Mesenchymal stem cell (in vitro differentiated cells and primary cell): ENCODE measurements around the gene AMIGO3.

ENCODE experiments used
- DNase-seq: peaks from one replicate; pipeline ENCODE4 v3.0.0-alpha.2; 2013
- H2AFZ ChIP-seq: one replicate; pipeline ENCODE4 v1.6.1; 2013; ENCODE audit warnings: low read depth, mild to moderate bottlenecking, control low read depth, inconsistent platforms, low read length, moderate library complexity
- H2AK5ac ChIP-seq: 2 replicates; pipeline ENCODE4 v1.6.1; 2013; ENCODE audit warnings: low read length, moderate library complexity, mild to moderate bottlenecking, inconsistent platforms; ENCODE audit not compliant: severe bottlenecking
- H2BK120ac ChIP-seq: one replicate; pipeline ENCODE4 v1.6.1; 2013; ENCODE audit warnings: low read depth, mild to moderate bottlenecking, inconsistent platforms, low read length, moderate library complexity
- H2BK12ac ChIP-seq, 2 experiments: one replicate each; pipeline ENCODE4 v1.6.1; 2013; ENCODE audit warnings: inconsistent platforms in 2 of 2, low read length in 2 of 2, mild to moderate bottlenecking in 2 of 2, moderate library complexity in 2 of 2, control low read depth in 1 of 2
- H2BK15ac ChIP-seq: one replicate; pipeline ENCODE4 v1.6.1; 2013; ENCODE audit warnings: mild to moderate bottlenecking, low read depth, inconsistent platforms; ENCODE audit not compliant: poor library complexity, severe bottlenecking
- H2BK5ac ChIP-seq: 2 replicates; pipeline ENCODE4 v1.6.1; 2013; ENCODE audit warnings: low read depth, mild to moderate bottlenecking, low read length, control low read depth, inconsistent platforms; ENCODE audit not compliant: poor library complexity, severe bottlenecking
- H3K14ac ChIP-seq, 2 experiments: one replicate each; pipeline ENCODE4 v1.6.1; 2013; ENCODE audit warnings: inconsistent platforms in 2 of 2, low read length in 2 of 2, control low read depth in 1 of 2, mild to moderate bottlenecking in 1 of 2, moderate library complexity in 1 of 2
- H3K18ac ChIP-seq, 2 experiments: one replicate each; pipeline ENCODE4 v1.6.1; 2013; ENCODE audit warnings: inconsistent platforms in 2 of 2, low read length in 2 of 2, control low read depth in 1 of 2, low read depth in 1 of 2, mild to moderate bottlenecking in 1 of 2
- H3K23ac ChIP-seq, 2 experiments: one replicate each; pipeline ENCODE4 v1.6.1; 2013; ENCODE audit warnings: inconsistent platforms in 2 of 2, low read length in 2 of 2, mild to moderate bottlenecking in 2 of 2, moderate library complexity in 2 of 2, control low read depth in 1 of 2
- H3K27ac ChIP-seq: 2 replicates; pipeline ENCODE4 v1.5.1; 2013; ENCODE audit warnings: mild to moderate bottlenecking, moderate library complexity, low read length, control low read depth, inconsistent platforms; ENCODE audit not compliant: poor library complexity, severe bottlenecking
- H3K27me3 ChIP-seq, 2 experiments: 2 replicates each; pipeline versions ENCODE4 v1.6.1 to v1.7.0; 2013; ENCODE audit warnings: low read length in 2 of 2, mild to moderate bottlenecking in 2 of 2, moderate library complexity in 2 of 2, control low read depth in 1 of 2, inconsistent platforms in 1 of 2; ENCODE audit not compliant: control insufficient read depth in 1 of 2, insufficient read depth in 1 of 2
- H3K36me3 ChIP-seq, 2 experiments: 2 replicates each; pipeline versions ENCODE4 v1.6.1 to v1.7.0; 2013; ENCODE audit warnings: low read length in 2 of 2, control low read depth in 1 of 2, inconsistent platforms in 1 of 2, low read depth in 1 of 2, mild to moderate bottlenecking in 1 of 2; ENCODE audit not compliant: insufficient read depth in 2 of 2, control insufficient read depth in 1 of 2
- H3K4ac ChIP-seq, 2 experiments: one replicate each; pipeline ENCODE4 v1.6.1; 2013; ENCODE audit warnings: inconsistent platforms in 2 of 2, low read length in 2 of 2, mild to moderate bottlenecking in 2 of 2, moderate library complexity in 2 of 2, control low read depth in 1 of 2, low read depth in 1 of 2
- H3K4me1 ChIP-seq: 2 replicates; pipeline ENCODE4 v1.6.1; 2013; ENCODE audit warnings: low read depth, low read length, control low read depth; ENCODE audit not compliant: control insufficient read depth, insufficient read depth
- H3K4me2 ChIP-seq: 2 replicates; pipeline ENCODE4 v1.6.1; 2013; ENCODE audit warnings: low read length, mild to moderate bottlenecking, inconsistent platforms; ENCODE audit not compliant: poor library complexity, severe bottlenecking
- H3K4me3 ChIP-seq, 2 experiments: 2 replicates each; pipeline versions ENCODE4 v1.5.1 to v1.7.0; 2013; ENCODE audit warnings: low read length in 2 of 2, mild to moderate bottlenecking in 2 of 2, control low read depth in 1 of 2, low read depth in 1 of 2; ENCODE audit not compliant: insufficient read depth in 1 of 2
- H3K79me1 ChIP-seq: replicated peaks from 2 replicates; pipeline ENCODE4 v1.6.1; 2013; ENCODE audit warnings: mild to moderate bottlenecking, control low read depth, low read length, inconsistent platforms; ENCODE audit not compliant: poor library complexity, severe bottlenecking
- H3K9ac ChIP-seq: 2 replicates; pipeline ENCODE4 v1.7.0; 2013; ENCODE audit warnings: mild to moderate bottlenecking, low read length, moderate library complexity
- H3K9me3 ChIP-seq: 2 replicates; pipeline ENCODE4 v1.7.0; 2013; ENCODE audit warnings: mild to moderate bottlenecking, low read length; ENCODE audit not compliant: control insufficient read depth
- H4K8ac ChIP-seq: one replicate; pipeline ENCODE4 v1.6.1; 2013; ENCODE audit warnings: inconsistent platforms, mild to moderate bottlenecking, low read length, moderate library complexity
- H4K91ac ChIP-seq: one replicate; pipeline ENCODE4 v1.6.1; 2013; ENCODE audit warnings: mild to moderate bottlenecking, low read length, inconsistent platforms
- WGBS: methylation state at CpG from one replicate; pipeline ENCODE4 v1.1.7; 2013; ENCODE audit warnings: mixed read lengths; 5-methylcytosine and 5-hydroxymethylcytosine counted together

Gene AMIGO3

DNA sequence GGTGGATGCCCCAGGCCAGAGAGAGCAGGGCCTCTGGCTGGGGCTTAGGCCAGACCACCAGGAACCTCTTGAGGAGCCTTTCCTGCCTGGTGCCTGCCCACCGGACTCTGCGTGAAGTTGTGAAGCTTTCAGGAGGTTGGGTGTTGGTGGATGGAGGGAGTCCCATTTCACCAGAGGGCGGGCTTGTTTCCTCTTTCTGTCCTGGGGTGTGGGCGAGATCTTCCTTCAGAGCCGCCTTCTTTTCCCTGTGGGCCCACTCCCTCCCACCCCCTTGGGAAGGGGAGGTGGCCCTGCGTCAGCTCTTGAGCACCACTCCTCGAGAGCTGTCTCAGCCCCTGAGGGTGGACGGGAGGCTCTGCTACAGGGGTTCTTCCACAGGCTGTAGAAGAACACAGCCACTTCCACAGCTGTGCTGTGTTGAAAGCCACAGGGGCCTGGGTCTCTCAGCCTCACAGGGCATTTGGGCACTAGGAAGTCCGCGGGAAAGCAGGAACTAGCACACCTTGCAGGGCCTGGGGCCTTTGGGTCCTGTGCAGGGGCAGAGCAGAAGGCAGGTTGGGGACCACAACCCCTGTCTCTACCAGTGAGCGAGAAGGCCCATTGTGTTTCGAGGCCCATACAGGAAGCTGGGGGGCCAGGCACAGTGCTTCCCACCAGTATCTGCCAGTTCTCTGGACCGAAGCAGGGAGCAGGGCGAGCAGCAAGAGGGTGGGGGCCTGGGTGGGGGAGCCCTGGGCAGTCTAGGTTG is 2.1 kb downstream of the AMIGO3 start:
- Histone ChIP-seq H2AFZ (no peak overlapping the region), H3K18ac (no peak overlapping the region), H3K9me3 (no peaks in the 10 kb centered on the region), H4K91ac (no peak overlapping the region), H3K4me3 (no peak overlapping the region), H3K27ac (no peak overlapping the region), H3K14ac (no peak overlapping the region), H2AK5ac (no peak overlapping the region), H3K36me3 (peaks cover 35 to 78% of the 10 kb centered on the region in 2 experiments), H2BK15ac (no peak overlapping the region), H3K79me1 (peaks cover 11% of the 10 kb centered on the region), H4K8ac (no peak overlapping the region), H3K23ac (no peak overlapping the region), H3K4me1 (peaks cover 22% of the 10 kb centered on the region), H2BK120ac (no peak overlapping the region), H3K4me2 (no peak overlapping the region), H2BK5ac (no peak overlapping the region), H2BK12ac (no peak overlapping the region), H3K27me3 (no peaks in the 10 kb centered on the region), H3K9ac (peak overlapping the region; percentile 8), H3K4ac (no peak overlapping the region)
- no peak for DNase-seq
- WGBS = 92% methylated on average over 14 of the region's 14 CpGs

DNA sequence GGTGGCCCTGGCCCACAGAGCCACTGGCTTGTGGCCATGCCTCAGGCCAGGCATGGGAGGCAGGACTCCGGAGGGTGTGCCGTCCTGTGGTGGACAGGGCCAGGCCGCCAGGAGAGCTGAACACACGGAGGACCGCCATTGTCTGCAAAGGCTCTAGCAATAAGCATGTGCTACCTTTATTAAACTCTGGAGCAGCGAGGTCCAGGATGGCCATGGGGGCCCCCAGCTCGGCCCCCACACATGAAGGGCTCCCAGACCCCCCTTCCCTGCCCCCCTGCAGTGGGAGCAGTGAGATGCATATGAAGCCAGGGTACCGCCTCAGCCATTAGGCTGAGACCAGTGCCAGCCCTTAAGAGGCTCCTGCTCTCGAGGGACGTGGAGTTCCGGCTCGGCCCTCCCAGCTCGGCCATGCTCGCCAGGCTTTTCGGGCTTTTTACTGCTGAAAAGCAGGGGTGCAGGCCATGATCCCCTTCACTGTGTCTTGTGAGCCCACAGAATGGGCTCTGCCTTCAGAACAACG is 2.7 kb downstream of the AMIGO3 start:
- WGBS = 96% methylated on average over 15 of the region's 16 CpGs
- no peak overlapping the region for H2AK5ac ChIP-seq
- no peak overlapping the region for H2BK120ac ChIP-seq
- no peak overlapping the region for H3K4me3 ChIP-seq
- no peak overlapping the region for H3K14ac ChIP-seq
- no peak overlapping the region for H3K18ac ChIP-seq
- no peak overlapping the region for H4K8ac ChIP-seq
- DNase-seq = no peak
- H3K9me3 ChIP-seq = no peaks in the 10 kb centered on the region
- no peak overlapping the region for H3K23ac ChIP-seq
- no peak overlapping the region for H4K91ac ChIP-seq
- no peaks in the 10 kb centered on the region for H3K27me3 ChIP-seq
- H3K4me1 ChIP-seq = peaks cover 16% of the 10 kb centered on the region
- H3K79me1 ChIP-seq = peaks cover 5% of the 10 kb centered on the region
- H2AFZ ChIP-seq = no peak overlapping the region
- H3K27ac ChIP-seq = no peak overlapping the region
- H2BK15ac ChIP-seq = no peak overlapping the region
- H3K9ac ChIP-seq = peak overlapping the region; percentile 8
- H2BK12ac ChIP-seq = no peak overlapping the region
- H3K4ac ChIP-seq = no peak overlapping the region
- H3K36me3 ChIP-seq = peaks cover 30 to 75% of the 10 kb centered on the region in 2 experiments
- H2BK5ac ChIP-seq = no peak overlapping the region
- H3K4me2 ChIP-seq = no peak overlapping the region

DNA sequence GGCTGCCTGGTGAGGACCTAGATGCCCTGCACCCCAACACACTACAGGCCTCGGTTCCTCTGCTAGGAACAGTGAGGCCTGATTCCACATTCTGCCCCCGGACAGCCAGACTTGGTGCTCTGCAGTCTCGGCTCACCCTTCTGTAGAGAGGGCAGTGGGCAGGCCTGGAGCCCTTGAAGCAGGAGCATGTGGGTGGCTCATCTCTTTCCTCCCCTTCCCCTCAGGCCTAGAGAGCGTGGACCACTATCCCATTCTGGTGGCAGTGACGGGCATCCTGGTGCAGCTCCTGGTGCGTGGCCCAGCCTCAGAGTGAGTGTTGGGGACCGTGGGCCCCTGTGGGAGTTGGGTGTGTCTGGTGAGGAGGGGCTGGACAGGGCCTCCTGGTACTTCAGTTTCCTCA is 3.3 kb downstream of the AMIGO3 start:
- H3K14ac ChIP-seq = no peak overlapping the region
- H3K36me3 ChIP-seq = peaks cover 28 to 73% of the 10 kb centered on the region in 2 experiments
- peaks cover 14% of the 10 kb centered on the region for H3K4me1 ChIP-seq
- no peak overlapping the region for H2BK5ac ChIP-seq
- H2BK12ac ChIP-seq = no peak overlapping the region
- no peak overlapping the region for H2AFZ ChIP-seq
- H3K9me3 ChIP-seq = no peaks in the 10 kb centered on the region
- H3K4me3 ChIP-seq = no peak overlapping the region
- no peak overlapping the region for H3K27ac ChIP-seq
- H3K18ac ChIP-seq = no peak overlapping the region
- no peak overlapping the region for H3K4ac ChIP-seq
- no peak overlapping the region for H3K4me2 ChIP-seq
- H4K91ac ChIP-seq = no peak overlapping the region
- WGBS = over 99% methylated on average over 6 of the region's 7 CpGs
- no peak overlapping the region for H2AK5ac ChIP-seq
- H3K27me3 ChIP-seq = no peaks in the 10 kb centered on the region
- H4K8ac ChIP-seq = no peak overlapping the region
- no peak overlapping the region for H3K23ac ChIP-seq
- no peak overlapping the region for H3K9ac ChIP-seq
- no peak for DNase-seq
- peaks cover 5% of the 10 kb centered on the region for H3K79me1 ChIP-seq
- H2BK15ac ChIP-seq = no peak overlapping the region
- H2BK120ac ChIP-seq = no peak overlapping the region

DNA sequence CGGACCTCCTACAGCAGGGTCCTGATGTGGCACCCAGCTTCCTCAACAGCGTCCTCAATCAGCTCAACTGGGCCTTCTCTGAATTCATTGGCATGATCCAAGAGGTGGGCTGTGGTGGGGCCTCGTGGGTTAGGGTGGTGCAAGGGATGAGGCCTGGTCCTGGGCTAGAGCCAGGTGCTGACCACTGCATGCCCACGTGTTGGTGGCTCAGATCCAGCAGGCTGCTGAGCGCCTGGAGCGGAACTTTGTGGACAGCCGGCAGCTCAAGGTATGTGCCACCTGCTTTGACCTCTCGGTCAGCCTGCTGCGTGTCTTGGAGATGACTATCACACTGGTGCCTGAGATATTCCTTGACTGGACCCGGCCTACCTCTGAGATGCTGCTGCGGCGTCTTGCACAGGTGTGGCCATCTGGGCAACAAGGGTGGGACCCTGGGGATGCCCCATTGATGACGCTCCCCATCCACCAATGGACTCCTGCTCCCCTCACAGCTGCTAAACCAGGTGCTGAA is 3.8 kb downstream of the AMIGO3 start:
- H3K14ac ChIP-seq = no peak overlapping the region
- no peak overlapping the region for H4K91ac ChIP-seq
- H2AK5ac ChIP-seq = no peak overlapping the region
- H2BK5ac ChIP-seq = no peak overlapping the region
- H3K27me3 ChIP-seq = no peaks in the 10 kb centered on the region
- H3K4ac ChIP-seq = no peak overlapping the region
- no peak overlapping the region for H3K23ac ChIP-seq
- no peak overlapping the region for H2BK12ac ChIP-seq
- no peak for DNase-seq
- H3K9me3 ChIP-seq = no peaks in the 10 kb centered on the region
- H2BK15ac ChIP-seq = no peak overlapping the region
- H3K27ac ChIP-seq = no peak overlapping the region
- no peak overlapping the region for H3K4me3 ChIP-seq
- H2BK120ac ChIP-seq = no peak overlapping the region
- 93% methylated on average over 13 of the region's 13 CpGs for WGBS
- no peak overlapping the region for H3K18ac ChIP-seq
- H3K9ac ChIP-seq = no peak overlapping the region
- H3K4me1 ChIP-seq = peaks cover 14% of the 10 kb centered on the region
- peaks cover 24 to 69% of the 10 kb centered on the region in 2 experiments for H3K36me3 ChIP-seq
- H4K8ac ChIP-seq = no peak overlapping the region
- no peak overlapping the region for H2AFZ ChIP-seq
- H3K4me2 ChIP-seq = no peak overlapping the region
- peaks cover 2% of the 10 kb centered on the region for H3K79me1 ChIP-seq
